Parietal lobe (tissue), 1 donor: ENCODE data around the gene PRRC2A. TPM values are rescaled to one million over a fixed set of nuclear protein-coding genes. Genes with fewer than 3 reads are reported as not detected.

Experiments
- total RNA-seq: library from RNA; depleted of rRNA; stranded (reverse); fragments of >200 nt; gene quantifications from one replicate; pipeline ENCODE4 v1.2.3, GENCODE V29; 2014

The PRRC2A gene
- total RNA-seq: 94.8 TPM

DNA sequence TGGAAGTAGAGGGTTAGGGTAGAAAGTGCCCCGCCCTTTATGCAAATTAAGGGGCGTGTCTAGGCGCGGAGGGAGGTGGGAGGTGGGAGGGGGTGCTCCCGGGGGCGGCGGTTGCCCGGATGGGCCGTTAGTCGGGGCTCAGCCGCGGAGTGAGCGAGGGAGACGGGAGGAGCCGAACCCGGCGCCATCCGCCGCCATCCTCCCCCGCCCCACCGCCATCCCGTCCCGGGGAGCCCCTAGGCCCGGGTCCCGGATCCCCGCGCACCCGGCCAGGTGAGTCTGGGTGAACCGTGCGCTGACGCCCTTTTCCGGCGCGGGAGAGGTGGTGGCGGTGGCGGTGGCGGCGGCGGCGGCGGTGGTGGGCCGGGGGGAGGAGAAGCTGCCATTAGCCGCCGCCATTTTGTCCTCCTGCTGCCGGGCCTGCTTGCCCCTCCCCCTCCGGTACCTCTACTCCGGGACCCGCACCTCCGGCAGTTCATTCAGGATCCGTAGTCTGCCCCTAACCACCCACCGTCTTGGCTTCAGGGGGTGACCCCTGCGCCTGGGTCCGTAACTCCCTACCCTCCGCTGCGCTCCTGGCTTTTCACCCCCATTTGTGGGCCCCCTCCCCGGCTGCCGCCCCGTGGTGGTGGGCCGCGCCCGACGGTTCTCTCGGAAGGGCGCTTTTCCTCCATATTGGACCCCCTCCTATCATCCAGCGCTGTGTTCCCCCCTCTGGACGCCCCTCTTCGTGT lies at the start of gene PRRC2A:
Gene PRRC2A, plus strand, starts transcription at position 130 of the 734 bp plus-strand sequence. CDS start 2,075 bp downstream, outside the sequence.

DNA sequence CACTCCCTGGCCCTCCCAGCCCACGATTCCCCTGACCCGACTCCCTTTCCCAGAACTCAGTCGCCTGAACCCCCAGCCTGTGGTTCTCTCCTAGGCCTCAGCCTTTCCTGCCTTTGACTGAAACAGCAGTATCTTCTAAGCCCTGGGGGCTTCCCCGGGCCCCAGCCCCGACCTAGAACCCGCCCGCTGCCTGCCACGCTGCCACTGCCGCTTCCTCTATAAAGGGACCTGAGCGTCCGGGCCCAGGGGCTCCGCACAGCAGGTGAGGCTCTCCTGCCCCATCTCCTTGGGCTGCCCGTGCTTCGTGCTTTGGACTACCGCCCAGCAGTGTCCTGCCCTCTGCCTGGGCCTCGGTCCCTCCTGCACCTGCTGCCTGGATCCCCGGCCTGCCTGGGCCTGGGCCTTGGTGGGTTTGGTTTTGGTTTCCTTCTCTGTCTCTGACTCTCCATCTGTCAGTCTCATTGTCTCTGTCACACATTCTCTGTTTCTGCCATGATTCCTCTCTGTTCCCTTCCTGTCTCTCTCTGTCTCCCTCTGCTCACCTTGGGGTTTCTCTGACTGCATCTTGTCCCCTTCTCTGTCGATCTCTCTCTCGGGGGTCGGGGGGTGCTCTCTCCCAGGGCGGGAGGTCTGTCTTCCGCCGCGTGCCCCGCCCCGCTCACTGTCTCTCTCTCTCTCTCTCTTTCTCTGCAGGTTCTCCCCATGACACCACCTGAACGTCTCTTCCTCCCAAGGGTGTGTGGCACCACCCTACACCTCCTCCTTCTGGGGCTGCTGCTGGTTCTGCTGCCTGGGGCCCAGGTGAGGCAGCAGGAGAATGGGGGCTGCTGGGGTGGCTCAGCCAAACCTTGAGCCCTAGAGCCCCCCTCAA lies 48.2 kb upstream of the PRRC2A start, which contains the start of gene LTA:
Gene LTA, plus strand, starts transcription at position 249 of the 871 bp plus-strand sequence. Its CDS starts 454 bp downstream, at position 703.

DNA sequence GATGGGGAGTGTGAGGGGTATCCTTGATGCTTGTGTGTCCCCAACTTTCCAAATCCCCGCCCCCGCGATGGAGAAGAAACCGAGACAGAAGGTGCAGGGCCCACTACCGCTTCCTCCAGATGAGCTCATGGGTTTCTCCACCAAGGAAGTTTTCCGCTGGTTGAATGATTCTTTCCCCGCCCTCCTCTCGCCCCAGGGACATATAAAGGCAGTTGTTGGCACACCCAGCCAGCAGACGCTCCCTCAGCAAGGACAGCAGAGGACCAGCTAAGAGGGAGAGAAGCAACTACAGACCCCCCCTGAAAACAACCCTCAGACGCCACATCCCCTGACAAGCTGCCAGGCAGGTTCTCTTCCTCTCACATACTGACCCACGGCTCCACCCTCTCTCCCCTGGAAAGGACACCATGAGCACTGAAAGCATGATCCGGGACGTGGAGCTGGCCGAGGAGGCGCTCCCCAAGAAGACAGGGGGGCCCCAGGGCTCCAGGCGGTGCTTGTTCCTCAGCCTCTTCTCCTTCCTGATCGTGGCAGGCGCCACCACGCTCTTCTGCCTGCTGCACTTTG lies 45.1 kb upstream of the PRRC2A start, which contains the start of gene TNF:
Gene TNF, plus strand, starts transcription at position 231 of the 567 bp plus-strand sequence. Its CDS starts 177 bp downstream, at position 408.

DNA sequence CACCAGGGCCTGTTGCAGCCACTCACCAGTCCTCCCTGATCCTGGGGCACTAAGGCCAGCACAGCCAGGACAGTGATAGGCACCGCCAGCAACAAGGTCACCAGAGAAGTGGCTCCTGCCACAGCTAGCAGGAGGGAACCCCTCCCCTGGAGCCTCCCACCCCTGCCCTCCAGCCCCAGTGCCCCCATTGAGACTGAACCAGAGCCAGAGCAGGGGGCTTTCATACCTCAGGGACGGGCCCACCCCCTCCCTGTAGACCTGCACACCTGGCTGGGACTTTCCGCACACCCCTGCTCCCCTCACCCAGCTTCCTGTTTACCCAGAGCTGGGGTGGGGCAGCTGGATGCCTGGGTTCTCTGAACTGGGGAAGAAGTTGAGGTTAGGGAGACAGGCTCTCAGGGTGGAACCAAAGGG lies 38.3 kb upstream of the PRRC2A start, which contains the start of gene LTB:
Gene LTB, minus strand, starts transcription at position 195 of the 414 bp plus-strand sequence. Its CDS starts 7 bp downstream, at position 188.

DNA sequence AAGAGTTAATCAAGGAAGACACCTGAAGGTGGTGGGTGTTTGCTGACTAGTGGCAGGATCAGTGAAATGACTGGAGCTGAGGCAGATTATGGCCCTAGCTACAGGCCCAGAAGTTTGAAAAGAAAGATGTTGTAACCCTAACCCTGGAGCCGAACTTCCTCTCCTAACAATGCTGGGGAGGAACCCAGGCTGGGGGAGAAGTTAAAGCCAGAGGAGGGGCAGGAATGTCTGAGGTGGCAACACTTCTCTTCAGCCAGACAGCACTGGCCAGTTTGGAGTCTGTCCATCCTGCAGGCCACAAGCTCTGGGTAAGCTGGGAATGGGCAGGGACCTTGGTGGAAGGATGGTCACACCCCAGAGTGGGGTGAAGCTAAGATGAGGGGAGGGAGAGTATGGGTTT lies 34.5 kb upstream of the PRRC2A start, which contains the start of gene LST1:
Gene LST1, plus strand, starts transcription at position 270 of the 400 bp plus-strand sequence. CDS start 1,023 bp downstream, outside the sequence.

DNA sequence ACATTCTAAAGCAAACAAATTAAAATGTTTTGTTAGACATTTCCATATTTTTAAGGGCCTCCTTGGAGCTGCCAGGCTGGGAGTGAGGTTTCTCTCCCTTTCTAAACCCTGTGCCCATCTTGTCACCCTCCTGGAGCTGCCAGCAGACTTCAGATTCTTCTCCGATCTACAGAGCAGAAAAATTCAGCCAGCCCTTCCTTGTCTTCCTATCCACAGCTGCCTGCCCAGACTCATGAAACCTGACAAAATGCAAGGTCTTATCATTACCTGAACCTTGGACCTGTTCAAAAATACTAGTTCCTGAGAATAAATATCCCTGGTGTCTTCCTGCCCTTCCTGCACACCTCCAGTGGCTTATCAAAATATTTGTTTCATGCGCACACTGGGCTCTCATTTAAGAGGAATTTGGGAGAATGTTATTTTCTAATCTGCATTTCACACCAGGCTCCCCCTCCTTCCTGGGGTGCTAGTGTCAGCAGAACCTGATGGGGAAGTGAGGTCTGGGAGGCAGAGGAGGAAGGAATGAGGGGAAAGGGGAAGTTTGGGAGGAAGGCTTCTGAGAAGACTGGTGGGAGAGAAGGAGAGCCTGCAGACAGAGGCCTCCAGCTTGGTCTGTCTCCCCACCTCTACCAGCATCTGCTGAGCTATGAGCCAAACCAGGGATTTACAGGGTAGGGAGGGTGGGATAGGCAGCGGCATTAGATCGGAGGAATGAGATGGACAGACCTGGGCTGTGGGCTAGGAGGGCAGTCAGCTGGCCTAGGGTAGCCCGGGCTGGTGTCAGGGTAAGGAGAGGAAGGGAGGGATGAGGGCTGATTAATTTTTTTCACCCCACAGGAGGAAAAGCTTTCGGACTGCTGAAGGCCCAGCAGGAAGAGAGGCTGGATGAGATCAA lies 5.6 kb upstream of the PRRC2A start, which contains the start of gene AIF1:
Gene AIF1, plus strand, starts transcription at position 551 of the 895 bp plus-strand sequence. Its CDS starts 96 bp downstream, at position 647.

DNA sequence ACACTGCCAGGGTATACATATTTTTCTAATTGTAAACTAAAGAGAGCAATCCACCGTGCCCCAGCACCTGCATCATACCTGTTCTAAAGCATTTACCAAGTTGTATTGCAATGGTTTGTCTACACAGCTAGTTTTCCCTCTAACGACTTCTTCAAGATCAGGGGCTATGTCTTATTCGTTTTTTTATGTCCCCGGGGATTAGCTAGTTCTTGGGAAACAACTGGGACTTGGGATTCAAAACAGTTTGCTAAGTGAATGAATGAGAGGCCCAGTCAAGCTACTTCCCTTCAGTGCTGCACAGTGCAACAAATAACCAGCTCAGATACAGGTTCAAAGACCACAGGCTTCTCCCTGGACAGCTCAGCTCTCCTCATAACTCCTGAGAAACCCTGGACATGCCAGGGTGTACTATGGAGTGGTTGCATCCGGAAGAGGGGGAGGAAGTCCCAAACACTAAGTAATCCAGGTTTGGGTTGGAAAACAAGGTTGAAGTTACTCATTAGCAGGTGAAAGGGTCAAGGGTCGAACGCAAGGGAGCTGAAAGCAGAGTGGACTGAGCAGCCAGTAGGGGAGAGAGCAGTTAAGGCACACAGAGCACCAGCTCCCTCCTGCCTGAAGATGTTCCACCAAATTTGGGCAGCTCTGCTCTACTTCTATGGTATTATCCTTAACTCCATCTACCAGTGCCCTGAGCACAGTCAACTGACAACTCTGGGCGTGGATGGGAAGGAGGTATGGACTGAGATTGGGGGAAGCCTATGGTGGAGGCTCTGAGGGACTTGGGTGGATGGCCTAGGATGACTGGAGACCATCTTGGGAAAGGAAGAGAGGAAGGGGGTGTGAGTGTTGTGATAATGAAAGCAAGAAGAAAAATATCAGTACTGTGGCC lies 35.1 kb downstream of the PRRC2A start, which contains the start of gene APOM:
Gene APOM, plus strand, starts transcription at position 546 of the 889 bp plus-strand sequence. Its CDS starts 73 bp downstream, at position 619.

DNA sequence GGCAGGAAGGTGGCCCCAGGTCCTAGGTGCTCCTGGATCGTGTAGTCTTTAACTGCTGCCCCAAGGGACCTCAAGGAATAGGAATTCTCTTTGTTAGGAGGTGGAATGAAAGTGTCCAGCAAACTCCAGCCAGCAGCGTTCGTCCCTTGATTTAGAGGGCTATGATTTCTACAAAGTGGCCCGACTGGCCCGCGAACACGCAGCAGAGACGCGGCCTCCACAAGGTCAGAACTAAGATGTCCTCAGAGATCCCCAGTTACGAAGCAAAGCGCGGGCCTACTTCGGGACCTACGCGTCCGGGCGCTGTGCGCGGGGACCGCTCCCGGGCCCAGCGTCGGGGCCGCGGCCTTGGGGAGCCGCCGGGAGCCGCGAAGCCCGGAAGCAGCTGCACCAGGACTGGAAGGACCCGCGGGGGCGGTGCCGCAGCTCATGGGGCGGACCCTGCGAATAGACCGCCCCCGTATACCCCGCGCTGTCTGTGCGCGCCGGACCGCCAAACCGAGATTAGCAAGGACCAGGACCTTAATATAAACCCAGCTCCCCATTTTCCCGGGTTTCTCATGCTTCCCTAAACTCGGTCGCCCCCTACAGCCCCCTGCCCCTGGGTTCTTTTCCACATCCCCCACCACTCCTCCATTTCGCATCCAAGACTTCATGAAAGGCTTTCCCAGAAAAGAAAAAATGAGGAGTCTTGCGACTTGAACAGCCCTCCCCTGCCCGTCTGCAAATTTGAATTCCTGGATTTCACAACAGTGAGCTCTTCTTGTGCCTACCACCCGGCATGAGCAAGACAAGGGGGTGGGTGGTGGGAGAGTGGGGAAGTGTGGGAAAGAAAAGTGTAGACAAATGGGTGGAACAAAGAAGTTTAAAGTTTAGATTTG lies 40.1 kb downstream of the PRRC2A start, which contains the start of gene C6orf47:
Gene C6orf47, minus strand, starts transcription at position 398 of the 881 bp plus-strand sequence. CDS start 831 bp downstream, outside the sequence.

DNA sequence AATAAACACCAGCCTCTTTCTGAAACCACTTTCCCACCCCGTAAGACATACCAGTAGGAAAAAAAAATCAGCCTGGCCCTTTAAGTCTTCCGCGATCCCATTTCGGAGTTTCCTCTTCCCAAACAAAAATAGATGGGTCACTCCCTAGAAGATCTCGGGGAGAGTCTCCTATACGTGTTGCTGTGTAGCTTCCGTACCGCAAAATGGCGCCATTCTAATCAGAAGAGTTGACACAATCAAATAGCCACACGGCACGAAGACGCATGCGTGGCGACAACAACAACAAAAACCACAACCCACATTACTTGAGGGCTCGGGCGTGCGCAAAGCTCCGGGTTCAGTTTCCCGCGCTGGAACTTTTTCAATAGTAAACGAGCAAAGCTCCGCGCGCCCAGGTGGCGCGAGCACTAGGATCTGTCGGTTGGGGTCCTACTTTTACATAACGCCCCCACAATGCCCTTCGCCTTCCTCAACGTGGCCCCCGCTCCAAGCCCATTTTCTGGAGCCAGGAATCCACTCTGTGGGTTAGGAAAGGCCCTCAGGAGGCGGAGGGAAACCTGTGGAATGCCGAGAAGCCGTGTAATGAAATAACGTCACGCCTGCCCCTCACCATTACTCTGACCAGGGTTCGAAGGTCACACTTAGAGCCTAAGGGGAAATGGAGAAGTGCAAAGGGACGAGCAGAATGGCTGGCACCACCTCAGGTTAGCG lies 44.4 kb downstream of the PRRC2A start, which contains the start of gene GPANK1:
Gene GPANK1, minus strand, starts transcription at position 208 of the 711 bp plus-strand sequence. CDS start 519 bp downstream, outside the sequence.

DNA sequence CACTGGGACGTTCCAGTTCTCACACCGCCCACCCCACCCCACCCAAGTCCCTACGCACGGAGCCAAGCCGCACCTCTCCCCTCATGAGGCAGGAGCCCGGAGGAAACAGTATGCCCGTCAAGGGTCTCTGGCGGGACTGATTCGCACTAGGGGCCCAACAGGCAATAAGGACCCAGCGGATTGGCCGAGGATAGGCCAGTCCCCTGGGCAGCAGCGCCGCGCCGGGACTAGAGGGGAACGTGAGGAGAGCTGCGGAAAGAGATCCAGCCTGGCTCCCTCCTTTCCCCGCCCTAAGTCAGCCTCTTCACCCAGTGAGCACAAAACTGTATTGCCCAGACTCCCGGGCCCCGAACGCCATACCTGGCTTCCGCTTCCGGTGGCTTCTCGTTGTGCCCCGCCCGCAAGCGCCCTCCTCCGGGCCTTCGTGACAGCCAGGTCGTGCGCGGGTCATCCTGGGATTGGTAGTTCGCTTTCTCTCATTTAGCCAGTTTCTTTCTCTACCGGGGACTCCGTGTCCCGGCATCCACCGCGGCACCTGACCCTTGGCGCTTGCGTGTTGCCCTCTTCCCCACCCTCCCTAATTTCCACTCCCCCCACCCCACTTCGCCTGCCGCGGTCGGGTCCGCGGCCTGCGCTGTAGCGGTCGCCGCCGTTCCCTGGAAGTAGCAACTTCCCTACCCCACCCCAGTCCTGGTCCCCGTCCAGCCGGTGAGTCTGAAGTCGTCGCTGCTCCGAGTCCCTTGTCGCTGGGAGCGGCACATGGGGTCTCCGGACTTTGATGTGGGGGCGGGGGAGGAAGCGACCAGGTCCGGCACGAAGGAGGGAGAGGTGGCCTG lies 45.2 kb downstream of the PRRC2A start, which contains the start of gene CSNK2B:
Gene CSNK2B, plus strand, starts transcription at position 580 of the 836 bp plus-strand sequence. CDS start 752 bp downstream, outside the sequence.

DNA sequence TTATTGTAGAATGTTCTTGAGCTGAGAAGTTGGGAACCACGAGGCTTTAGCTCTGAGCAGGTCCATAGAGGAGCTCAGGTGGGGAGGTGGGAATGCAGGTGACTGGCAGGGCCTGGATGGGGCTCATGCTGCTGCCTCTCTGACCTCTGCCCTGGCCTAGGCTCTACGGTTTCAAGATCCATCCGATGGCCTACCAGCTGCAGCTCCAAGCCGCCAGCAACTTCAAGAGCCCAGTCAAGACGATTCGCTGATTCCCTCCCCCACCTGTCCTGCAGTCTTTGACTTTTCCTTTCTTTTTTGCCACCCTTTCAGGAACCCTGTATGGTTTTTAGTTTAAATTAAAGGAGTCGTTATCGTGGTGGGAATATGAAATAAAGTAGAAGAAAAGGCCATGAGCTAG lies 49.2 kb downstream of the PRRC2A start, which contains the start of gene LY6G5B:
Gene LY6G5B, plus strand, starts transcription at position 301 of the 400 bp plus-strand sequence. CDS start 975 bp downstream, outside the sequence.

DNA sequence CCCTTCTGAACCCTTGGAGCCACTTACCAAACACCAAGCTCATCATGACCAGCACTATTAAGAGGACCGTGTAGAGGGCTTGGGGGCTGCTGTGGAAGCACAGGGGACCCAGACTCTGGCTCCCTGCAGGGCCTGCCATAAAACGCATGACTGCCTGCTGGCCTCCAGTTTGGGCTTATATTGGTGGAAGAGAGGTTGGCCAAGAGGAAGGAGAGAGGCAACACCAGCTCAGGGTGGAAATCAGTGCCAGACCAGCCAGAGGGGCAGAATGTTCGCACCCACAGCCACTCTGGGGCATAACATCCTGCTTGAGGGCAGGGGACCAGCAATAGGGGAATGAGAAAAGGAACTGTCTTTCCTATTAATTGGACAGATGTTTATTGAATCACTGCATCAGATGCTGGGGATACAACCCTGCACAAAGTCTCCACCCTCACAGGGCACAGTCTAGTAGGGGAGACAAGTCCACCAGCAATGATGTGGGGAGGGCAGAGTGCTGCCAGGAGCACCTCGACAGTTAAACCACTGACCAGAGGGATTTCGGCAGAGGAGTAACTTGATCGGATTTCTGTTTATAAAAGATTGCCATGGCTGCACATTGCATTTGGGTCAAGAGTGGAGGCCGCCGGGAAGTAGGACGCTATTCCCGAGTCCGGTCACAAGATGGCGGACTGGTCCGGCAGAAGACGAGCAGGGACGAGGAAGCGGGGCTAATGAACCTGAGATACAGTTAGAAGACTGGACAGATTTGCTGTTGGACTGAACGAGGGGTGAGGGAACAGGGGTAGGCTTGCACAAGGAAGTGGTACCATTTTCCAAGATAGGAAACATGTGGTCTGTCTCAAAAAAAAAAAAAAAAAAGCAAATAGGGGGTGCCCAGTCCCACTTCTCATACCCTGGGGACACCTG lies 60.0 kb downstream of the PRRC2A start, which contains the start of gene LY6G5C:
Gene LY6G5C, minus strand, starts transcription at position 842 of the 909 bp plus-strand sequence. Its CDS starts 694 bp downstream, at position 148.

